WTC11 (cell line): ENCODE measurements around the gene MORN1. TPM values are rescaled to one million over a fixed set of nuclear protein-coding genes. Genes with fewer than 3 reads are reported as not detected.
"Not testable (repeated sequence)": the region's sequence is repeated elsewhere in the genome, so short reads cannot be mapped to it uniquely, and the experiment has no call there.

Experiments
- ATAC-seq: fragments of 200-7000 bp; cut with Tn5 transposase; 2 replicates; pipeline ENCODE4 v1.10.0; 2021; ENCODE audit warnings: mild to moderate bottlenecking, moderate library complexity
- CTCF ChIA-PET: fragments of 300-600 bp; sonication (Branson Sonifier 250); formaldehyde crosslinking; loops from one replicate; lab custom pipeline; 2021; ENCODE audit warnings: antibody characterized with exemption; lab: Charles Lee
- POLR2A ChIA-PET: fragments of 350-600 bp; sonication (Branson Sonifier 250); formaldehyde crosslinking; loops from one replicate; lab custom pipeline; 2021; ENCODE audit warnings: antibody characterized with exemption; lab: Charles Lee
- DNase-seq: peaks from one replicate; pipeline ENCODE4 v3.0.0; 2021; ENCODE audit warnings: low spot score
- H3K27ac Mint-ChIP-seq: 2 replicates; pipeline ENCODE4 v1.8.0; 2021; ENCODE audit warnings: mixed read lengths
- H3K27me3 Mint-ChIP-seq: 2 replicates; pipeline ENCODE4 v1.8.0; 2021; ENCODE audit warnings: low read depth, mild to moderate bottlenecking, moderate library complexity, mixed read lengths
- H3K36me3 Mint-ChIP-seq: 2 replicates; pipeline ENCODE4 v1.8.0; 2021; ENCODE audit warnings: mixed read lengths
- H3K4me1 Mint-ChIP-seq: 2 replicates; pipeline ENCODE4 v1.8.0; 2022; ENCODE audit warnings: mixed read lengths
- H3K4me3 Mint-ChIP-seq: 2 replicates; pipeline ENCODE4 v1.8.0; 2021; ENCODE audit warnings: mild to moderate bottlenecking, moderate library complexity, mixed read lengths
- H3K9me3 Mint-ChIP-seq: 2 replicates; pipeline ENCODE4 v1.8.0; 2021; ENCODE audit warnings: mixed read lengths
- E2F5 ChIP-seq: sonication (generic); formaldehyde crosslinking; IDR thresholded peaks from 2 replicates; pipeline ENCODE4 v1.8.1; 2022; ENCODE audit warnings: mild to moderate bottlenecking, moderate library complexity, missing genetic modification reagents
- FOXP4 ChIP-seq: sonication (generic); formaldehyde crosslinking; IDR thresholded peaks from 2 replicates; pipeline ENCODE4 v1.8.0; 2022; ENCODE audit warnings: mild to moderate bottlenecking, missing genetic modification reagents
- JUN ChIP-seq: sonication (generic); formaldehyde crosslinking; IDR thresholded peaks from 2 replicates; pipeline ENCODE4 v1.8.0; 2023; ENCODE audit warnings: mild to moderate bottlenecking, missing genetic modification reagents
- MXD4 ChIP-seq: fragments of 250-450 bp; sonication (Bioruptor Pico); IDR thresholded peaks from 2 replicates; pipeline ENCODE4 v1.8.0; 2021; ENCODE audit warnings: mild to moderate bottlenecking, moderate library complexity, borderline replicate concordance
- NR2C2 ChIP-seq: sonication (generic); formaldehyde crosslinking; IDR thresholded peaks from 2 replicates; pipeline ENCODE4 v1.8.0; 2022; ENCODE audit warnings: mild to moderate bottlenecking, missing genetic modification reagents
- OVOL2 ChIP-seq: fragments of 250-450 bp; sonication (Bioruptor Pico); IDR thresholded peaks from 2 replicates; pipeline ENCODE4 v1.9.0; 2021; ENCODE audit warnings: mild to moderate bottlenecking, borderline replicate concordance
- SMAD4 ChIP-seq: sonication (generic); formaldehyde crosslinking; IDR thresholded peaks from 2 replicates; pipeline ENCODE4 v1.8.0; 2022; ENCODE audit warnings: mild to moderate bottlenecking, missing genetic modification reagents
- SOX15 ChIP-seq: fragments of 250-450 bp; sonication (Bioruptor Pico); IDR thresholded peaks from 2 replicates; pipeline ENCODE4 v1.9.0; 2021; ENCODE audit warnings: mild to moderate bottlenecking
- TP53 ChIP-seq: sonication (generic); formaldehyde crosslinking; IDR thresholded peaks from 2 replicates; pipeline ENCODE4 v1.8.1; 2023; ENCODE audit warnings: mild to moderate bottlenecking, missing genetic modification reagents
- ZNF138 ChIP-seq: sonication (generic); formaldehyde crosslinking; conservative IDR thresholded peaks from 2 replicates; pipeline ENCODE4 v1.8.1; 2022; ENCODE audit warnings: mild to moderate bottlenecking, moderate library complexity, missing genetic modification reagents
- ZNF219 ChIP-seq: sonication (generic); formaldehyde crosslinking; IDR thresholded peaks from 2 replicates; pipeline ENCODE4 v1.8.0; 2023; ENCODE audit warnings: missing genetic modification reagents, mild to moderate bottlenecking, borderline replicate concordance
- ZNF281 ChIP-seq: sonication (generic); formaldehyde crosslinking; IDR thresholded peaks from 2 replicates; pipeline ENCODE4 v1.8.0; 2023; ENCODE audit warnings: mild to moderate bottlenecking, missing genetic modification reagents
- ZNF317 ChIP-seq: sonication (generic); formaldehyde crosslinking; IDR thresholded peaks from 2 replicates; pipeline ENCODE4 v1.8.1; 2023; ENCODE audit warnings: low read depth, mild to moderate bottlenecking, moderate library complexity, missing genetic modification reagents, borderline replicate concordance
- ZNF396 ChIP-seq: fragments of 250-450 bp; sonication (Bioruptor Pico); IDR thresholded peaks from 2 replicates; pipeline ENCODE4 v1.8.0; 2021; ENCODE audit warnings: mild to moderate bottlenecking, moderate library complexity, borderline replicate concordance
- ZNF423 ChIP-seq: fragments of 250-450 bp; sonication (Bioruptor Pico); IDR thresholded peaks from 2 replicates; pipeline ENCODE4 v2.1.2; 2022; ENCODE audit warnings: mild to moderate bottlenecking, moderate library complexity
- total RNA-seq: library from RNA; stranded (reverse); gene quantifications from 3 replicates; pipeline ENCODE4 v1.2.3, GENCODE V29; 2021
- TF ChIP-seq, protein P1 (sequence below): sonication (generic); formaldehyde crosslinking; conservative IDR thresholded peaks from 2 replicates; pipeline ENCODE4 v1.8.1; 2022; ENCODE audit warnings: mild to moderate bottlenecking, missing genetic modification reagents

The MORN1 gene
- total RNA-seq, 1 experiment from 2014 or later = 14.5 TPM

- TF ChIP-seq ZNF396 (CRISPR knock-in tag) (no peak), ZNF138 (no peak), FOXP4 (CRISPR knock-in tag) (0 out of 2 replicates have a peak, but pooled peaks have one; percentile 30)
- CTCF ChIA-PET = interaction anchor here (1.3 kb wide), 1 partner anchor 60 kb away, joined by 3 read pairs; no protein-coding TSS in a partner anchor
- no peaks in the 10 kb centered on the region for H3K27me3 Mint-ChIP-seq
- DNase-seq = no peak
- no peak for ATAC-seq
- no peak overlapping the region for H3K4me3 Mint-ChIP-seq
- H3K4me1 Mint-ChIP-seq = peaks cover 12% of the 10 kb centered on the region
- H3K36me3 Mint-ChIP-seq = no peaks in the 10 kb centered on the region; the same call in 1 of the 2 replicates
- POLR2A ChIA-PET = no interaction called here
- no peak overlapping the region for H3K27ac Mint-ChIP-seq
- no peaks in the 10 kb centered on the region for H3K9me3 Mint-ChIP-seq
Measured at GRCh38 chr1:2297246-2298011, 93.9 kb downstream of the MORN1 start.

GRCh38 chr1:2296614-2297013 lies 94.7 kb downstream of the MORN1 start:
- no peak overlapping the region for H3K4me3 Mint-ChIP-seq
- no peaks in the 10 kb centered on the region for H3K27me3 Mint-ChIP-seq
- TF ChIP-seq SMAD4 (CRISPR knock-in tag) (no peak), SOX15 (CRISPR knock-in tag) (no peak), E2F5 (CRISPR knock-in tag) (no peak), NR2C2 (no peak), ZNF281 (CRISPR knock-in tag) (no peak), JUN (CRISPR knock-in tag) (no peak)
- H3K36me3 Mint-ChIP-seq = no peaks in the 10 kb centered on the region; the same call in 1 of the 2 replicates
- no peak for DNase-seq
- H3K4me1 Mint-ChIP-seq = peaks cover 18% of the 10 kb centered on the region
- ChIA-PET POLR2A (no interaction called here), CTCF (interaction anchor here (1.3 to 1.7 kb wide), 2 partner anchors 15 to 85 kb away, joined by 4 to 5 read pairs; no protein-coding TSS in a partner anchor)
- H3K27ac Mint-ChIP-seq = peak overlapping the region; percentile 43
- H3K9me3 Mint-ChIP-seq = no peaks in the 10 kb centered on the region
- ATAC-seq = no peak

DNA sequence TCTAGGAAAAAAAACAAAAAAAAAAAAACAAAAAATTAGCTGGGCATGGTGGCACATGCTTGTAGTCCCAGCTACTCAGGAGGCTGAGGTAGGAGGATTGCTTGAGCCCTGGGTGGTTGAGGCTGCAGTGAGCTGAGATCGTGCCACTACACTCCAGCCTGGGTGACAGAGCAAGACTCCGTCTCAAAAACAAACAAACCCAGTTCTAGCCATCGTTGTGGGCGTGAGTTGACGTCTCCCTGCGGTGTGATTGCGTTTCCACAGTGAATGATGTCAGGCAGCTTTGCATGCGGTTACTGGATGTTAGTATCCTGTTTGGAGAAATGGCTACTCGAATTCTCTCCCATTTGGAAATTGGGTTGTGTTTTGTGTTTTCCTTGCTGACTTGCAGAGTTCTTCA lies 95.1 kb downstream of the MORN1 start:
- H3K9me3 Mint-ChIP-seq, ATAC-seq, DNase-seq, POLR2A ChIA-PET, H3K36me3 Mint-ChIP-seq, H3K4me3 Mint-ChIP-seq, H3K27me3 Mint-ChIP-seq: not testable (repeated sequence)
- CTCF ChIA-PET = interaction anchor here (1.3 to 1.7 kb wide), 2 partner anchors 16 to 86 kb away, joined by 4 to 5 read pairs; no protein-coding TSS in a partner anchor
- Mint-ChIP-seq H3K27ac (peak overlapping the region; percentile 43), H3K4me1 (peaks cover 20% of the 10 kb centered on the region)

DNA sequence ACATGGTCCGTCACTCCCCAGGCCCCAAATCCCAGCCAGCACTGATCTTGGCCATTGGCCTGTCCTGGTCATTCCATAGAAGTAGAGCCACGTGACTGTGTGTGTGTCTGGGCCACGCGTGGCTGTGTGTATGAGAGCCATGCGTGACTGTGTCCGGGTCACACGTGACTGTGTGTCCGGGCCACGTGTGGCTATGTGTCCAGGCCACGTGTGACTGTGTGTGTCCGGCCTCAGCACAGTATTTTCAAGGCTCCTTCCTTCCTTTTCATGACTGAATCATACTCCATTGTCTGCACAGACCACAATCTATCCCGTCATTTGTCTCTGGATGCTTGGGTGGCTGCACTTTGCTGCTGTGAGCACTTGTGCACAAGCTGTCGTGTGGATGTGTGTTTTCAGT lies 95.8 kb downstream of the MORN1 start:
- Mint-ChIP-seq H3K27ac (peak overlapping the region; percentile 81; the same call in 1 of the 2 replicates), H3K36me3 (no peaks in the 10 kb centered on the region; the same call in 1 of the 2 replicates), H3K9me3 (no peaks in the 10 kb centered on the region), H3K4me3 (no peak overlapping the region), H3K27me3 (no peaks in the 10 kb centered on the region), H3K4me1 (peaks cover 27% of the 10 kb centered on the region)
- no peak for DNase-seq
- CTCF ChIA-PET = interaction anchor here (1.3 to 1.7 kb wide), 2 partner anchors 16 to 86 kb away, joined by 4 to 5 read pairs; no protein-coding TSS in a partner anchor
- POLR2A ChIA-PET = no interaction called here
- ATAC-seq = no peak
- TF ChIP-seq MXD4 (no peak), ZNF281 (CRISPR knock-in tag) (no peak), E2F5 (CRISPR knock-in tag) (no peak), OVOL2 (CRISPR knock-in tag) (no peak), ZNF423 (CRISPR knock-in tag) (no peak), TP53 (no peak), ZNF317 (CRISPR knock-in tag) (no peak), ZNF396 (CRISPR knock-in tag) (no peak), ZNF219 (CRISPR knock-in tag) (no peak)
- TF ChIP-seq, protein P1, sequence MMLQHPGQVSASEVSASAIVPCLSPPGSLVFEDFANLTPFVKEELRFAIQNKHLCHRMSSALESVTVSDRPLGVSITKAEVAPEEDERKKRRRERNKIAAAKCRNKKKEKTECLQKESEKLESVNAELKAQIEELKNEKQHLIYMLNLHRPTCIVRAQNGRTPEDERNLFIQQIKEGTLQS (CRISPR knock-in tag) = no peak
